Measurements from ENCODE around the gene REG3A. TPM values are rescaled to one million over a fixed set of nuclear protein-coding genes. Genes with fewer than 3 reads are reported as not detected.

Gene REG3A
- total and polyA plus RNA-seq, 10 of the 15 experiments (the other 5 are each of a cell fraction or from before 2014, with no cell fraction given): 0.62 TPM; not detected in 9

DNA sequence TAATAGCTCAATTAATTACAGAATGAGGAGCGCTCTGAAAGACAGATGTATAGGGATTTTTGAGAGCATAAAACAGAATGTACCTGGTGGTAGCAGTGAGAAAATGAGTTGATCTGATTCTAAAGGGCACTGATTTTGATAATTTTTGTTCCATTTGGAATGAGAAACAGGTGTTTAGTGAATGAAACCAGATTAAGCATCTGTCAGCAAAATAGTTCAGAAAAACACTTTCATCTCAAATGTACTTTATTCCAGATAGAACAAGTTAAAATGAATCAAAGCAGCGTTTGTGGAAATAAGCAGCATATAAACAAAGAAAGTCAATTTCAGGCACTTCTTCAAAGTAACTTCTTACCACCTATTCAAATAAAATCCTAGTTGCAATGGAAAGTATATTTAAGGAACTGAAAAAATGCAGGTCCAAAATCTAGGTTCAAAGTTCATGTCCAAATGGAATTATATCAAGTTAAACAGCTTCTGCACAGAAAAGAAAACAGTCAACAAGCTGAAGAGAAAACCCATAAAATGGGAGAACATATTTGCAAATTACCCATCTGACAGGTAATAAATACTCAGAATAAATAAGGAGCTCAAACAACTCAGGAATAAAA lies 11.9 kb upstream of the REG3A start:
- ATAC-seq: no peak
- Histone ChIP-seq H3K9me3 (replicated peaks; ENCODE audit: control insufficient read depth, insufficient read depth, low read length) (no peaks in the 10 kb centered on the region), H3K4me3 (no peak overlapping the region), H3K4me2 (ENCODE audit: control insufficient read depth, insufficient read depth) (no peak overlapping the region), H3K9ac (ENCODE audit: control insufficient read depth, insufficient read depth, low read length) (no peak overlapping the region), H3K36me3 (ENCODE audit: control insufficient read depth in 2 of 2, insufficient read depth in 2 of 2, low read length in 1 of 2) (no peaks in the 10 kb centered on the region), H3K27me3 (replicated peaks in 1 of 2; ENCODE audit: control insufficient read depth in 2 of 2, insufficient read depth in 2 of 2, low read length in 1 of 2) (no peaks in the 10 kb centered on the region), H3K79me2 (ENCODE audit: control insufficient read depth, insufficient read depth, low read length) (no peaks in the 10 kb centered on the region), H4K20me1 (ENCODE audit: control insufficient read depth, insufficient read depth) (no peaks in the 10 kb centered on the region), H3K27ac (ENCODE audit: control insufficient read depth, insufficient read depth) (no peak overlapping the region), H3K4me1 (ENCODE audit: control insufficient read depth, insufficient read depth, low read length) (no peaks in the 10 kb centered on the region), H2AFZ (ENCODE audit: control insufficient read depth, low read depth, low read length) (no peak overlapping the region)
- CTCF ChIA-PET: interaction anchor here (0.6 kb wide), 1 partner anchor 52 kb away, joined by 3 read pairs; no protein-coding TSS in a partner anchor
- in situ Hi-C loops (cut with MboI) (no loop called here), intact Hi-C loops (cut with micrococcal nuclease; ENCODE audit: unreplicated experiment) (no loop called here)
- no peak for FAIRE-seq
- WGBS (ENCODE audit: insufficient coverage, insufficient replicate concordance, low lambda C conversion rate, missing lambda C conversion rate): 42% methylated on average over 2 of the region's 2 CpGs
- POLR2A ChIA-PET: no interaction called here
- BruUV-seq (replicated peaks): no TSS peak
- DNase-seq (ENCODE audit: low read depth, low spot score): no peak
- RAD21 ChIA-PET (ENCODE audit: unreplicated experiment): no interaction called here
- SMC1A ChIA-PET (ENCODE audit: uncharacterized antibody, unreplicated experiment): no interaction called here
- TF ChIP-seq, protein P1, sequence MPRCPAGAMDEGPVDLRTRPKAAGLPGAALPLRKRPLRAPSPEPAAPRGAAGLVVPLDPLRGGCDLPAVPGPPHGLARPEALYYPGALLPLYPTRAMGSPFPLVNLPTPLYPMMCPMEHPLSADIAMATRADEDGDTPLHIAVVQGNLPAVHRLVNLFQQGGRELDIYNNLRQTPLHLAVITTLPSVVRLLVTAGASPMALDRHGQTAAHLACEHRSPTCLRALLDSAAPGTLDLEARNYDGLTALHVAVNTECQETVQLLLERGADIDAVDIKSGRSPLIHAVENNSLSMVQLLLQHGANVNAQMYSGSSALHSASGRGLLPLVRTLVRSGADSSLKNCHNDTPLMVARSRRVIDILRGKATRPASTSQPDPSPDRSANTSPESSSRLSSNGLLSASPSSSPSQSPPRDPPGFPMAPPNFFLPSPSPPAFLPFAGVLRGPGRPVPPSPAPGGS (IDR thresholded peaks at IDR 0.05; ENCODE audit: borderline replicate concordance, insufficient read depth, low read depth, low read length, poor library complexity, severe bottlenecking): no peak
- TF ChIP-seq SMC3 (IDR thresholded peaks at IDR 0.05; ENCODE audit: borderline replicate concordance, low read length) (no peak), YBX1 (IDR thresholded peaks at IDR 0.05) (no peak), NR2C1 (IDR thresholded peaks at IDR 0.05) (no peak), ZZZ3 (IDR thresholded peaks at IDR 0.05; ENCODE audit: control insufficient read depth, insufficient read length, low read depth) (no peak), CREB1 (IDR thresholded peaks at IDR 0.05; ENCODE audit: low read depth) (no peak), RCOR1 (conservative IDR thresholded peaks at IDR 0.05; ENCODE audit: low read depth, low read length) (no peak), ATF7 (IDR thresholded peaks at IDR 0.05; ENCODE audit: low read depth) (no peak), ZNF217 (IDR thresholded peaks at IDR 0.05) (no peak), POU2F2 (IDR thresholded peaks at IDR 0.05; ENCODE audit: borderline replicate concordance, low read depth, low read length) (no peak), NFYA (IDR thresholded peaks at IDR 0.05; ENCODE audit: borderline replicate concordance, low read depth, low read length) (no peak), ZNF622 (IDR thresholded peaks at IDR 0.05) (no peak)
- TF ChIP-seq, protein P2, sequence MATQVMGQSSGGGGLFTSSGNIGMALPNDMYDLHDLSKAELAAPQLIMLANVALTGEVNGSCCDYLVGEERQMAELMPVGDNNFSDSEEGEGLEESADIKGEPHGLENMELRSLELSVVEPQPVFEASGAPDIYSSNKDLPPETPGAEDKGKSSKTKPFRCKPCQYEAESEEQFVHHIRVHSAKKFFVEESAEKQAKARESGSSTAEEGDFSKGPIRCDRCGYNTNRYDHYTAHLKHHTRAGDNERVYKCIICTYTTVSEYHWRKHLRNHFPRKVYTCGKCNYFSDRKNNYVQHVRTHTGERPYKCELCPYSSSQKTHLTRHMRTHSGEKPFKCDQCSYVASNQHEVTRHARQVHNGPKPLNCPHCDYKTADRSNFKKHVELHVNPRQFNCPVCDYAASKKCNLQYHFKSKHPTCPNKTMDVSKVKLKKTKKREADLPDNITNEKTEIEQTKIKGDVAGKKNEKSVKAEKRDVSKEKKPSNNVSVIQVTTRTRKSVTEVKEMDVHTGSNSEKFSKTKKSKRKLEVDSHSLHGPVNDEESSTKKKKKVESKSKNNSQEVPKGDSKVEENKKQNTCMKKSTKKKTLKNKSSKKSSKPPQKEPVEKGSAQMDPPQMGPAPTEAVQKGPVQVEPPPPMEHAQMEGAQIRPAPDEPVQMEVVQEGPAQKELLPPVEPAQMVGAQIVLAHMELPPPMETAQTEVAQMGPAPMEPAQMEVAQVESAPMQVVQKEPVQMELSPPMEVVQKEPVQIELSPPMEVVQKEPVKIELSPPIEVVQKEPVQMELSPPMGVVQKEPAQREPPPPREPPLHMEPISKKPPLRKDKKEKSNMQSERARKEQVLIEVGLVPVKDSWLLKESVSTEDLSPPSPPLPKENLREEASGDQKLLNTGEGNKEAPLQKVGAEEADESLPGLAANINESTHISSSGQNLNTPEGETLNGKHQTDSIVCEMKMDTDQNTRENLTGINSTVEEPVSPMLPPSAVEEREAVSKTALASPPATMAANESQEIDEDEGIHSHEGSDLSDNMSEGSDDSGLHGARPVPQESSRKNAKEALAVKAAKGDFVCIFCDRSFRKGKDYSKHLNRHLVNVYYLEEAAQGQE (IDR thresholded peaks at IDR 0.05; ENCODE audit: low read depth, low read length): no peak
- TF ChIP-seq, protein P3, sequence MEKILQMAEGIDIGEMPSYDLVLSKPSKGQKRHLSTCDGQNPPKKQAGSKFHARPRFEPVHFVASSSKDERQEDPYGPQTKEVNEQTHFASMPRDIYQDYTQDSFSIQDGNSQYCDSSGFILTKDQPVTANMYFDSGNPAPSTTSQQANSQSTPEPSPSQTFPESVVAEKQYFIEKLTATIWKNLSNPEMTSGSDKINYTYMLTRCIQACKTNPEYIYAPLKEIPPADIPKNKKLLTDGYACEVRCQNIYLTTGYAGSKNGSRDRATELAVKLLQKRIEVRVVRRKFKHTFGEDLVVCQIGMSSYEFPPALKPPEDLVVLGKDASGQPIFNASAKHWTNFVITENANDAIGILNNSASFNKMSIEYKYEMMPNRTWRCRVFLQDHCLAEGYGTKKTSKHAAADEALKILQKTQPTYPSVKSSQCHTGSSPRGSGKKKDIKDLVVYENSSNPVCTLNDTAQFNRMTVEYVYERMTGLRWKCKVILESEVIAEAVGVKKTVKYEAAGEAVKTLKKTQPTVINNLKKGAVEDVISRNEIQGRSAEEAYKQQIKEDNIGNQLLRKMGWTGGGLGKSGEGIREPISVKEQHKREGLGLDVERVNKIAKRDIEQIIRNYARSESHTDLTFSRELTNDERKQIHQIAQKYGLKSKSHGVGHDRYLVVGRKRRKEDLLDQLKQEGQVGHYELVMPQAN (conservative IDR thresholded peaks at IDR 0.05): no peak
- TF ChIP-seq, protein P4, sequence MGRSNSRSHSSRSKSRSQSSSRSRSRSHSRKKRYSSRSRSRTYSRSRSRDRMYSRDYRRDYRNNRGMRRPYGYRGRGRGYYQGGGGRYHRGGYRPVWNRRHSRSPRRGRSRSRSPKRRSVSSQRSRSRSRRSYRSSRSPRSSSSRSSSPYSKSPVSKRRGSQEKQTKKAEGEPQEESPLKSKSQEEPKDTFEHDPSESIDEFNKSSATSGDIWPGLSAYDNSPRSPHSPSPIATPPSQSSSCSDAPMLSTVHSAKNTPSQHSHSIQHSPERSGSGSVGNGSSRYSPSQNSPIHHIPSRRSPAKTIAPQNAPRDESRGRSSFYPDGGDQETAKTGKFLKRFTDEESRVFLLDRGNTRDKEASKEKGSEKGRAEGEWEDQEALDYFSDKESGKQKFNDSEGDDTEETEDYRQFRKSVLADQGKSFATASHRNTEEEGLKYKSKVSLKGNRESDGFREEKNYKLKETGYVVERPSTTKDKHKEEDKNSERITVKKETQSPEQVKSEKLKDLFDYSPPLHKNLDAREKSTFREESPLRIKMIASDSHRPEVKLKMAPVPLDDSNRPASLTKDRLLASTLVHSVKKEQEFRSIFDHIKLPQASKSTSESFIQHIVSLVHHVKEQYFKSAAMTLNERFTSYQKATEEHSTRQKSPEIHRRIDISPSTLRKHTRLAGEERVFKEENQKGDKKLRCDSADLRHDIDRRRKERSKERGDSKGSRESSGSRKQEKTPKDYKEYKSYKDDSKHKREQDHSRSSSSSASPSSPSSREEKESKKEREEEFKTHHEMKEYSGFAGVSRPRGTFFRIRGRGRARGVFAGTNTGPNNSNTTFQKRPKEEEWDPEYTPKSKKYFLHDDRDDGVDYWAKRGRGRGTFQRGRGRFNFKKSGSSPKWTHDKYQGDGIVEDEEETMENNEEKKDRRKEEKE (IDR thresholded peaks at IDR 0.05): no peak
